ENCODE data around the gene SGK1. TPM values are rescaled to one million over a fixed set of nuclear protein-coding genes. Genes with fewer than 3 reads are reported as not detected.
"Not testable (repeated sequence)": the region's sequence is repeated elsewhere in the genome, so short reads cannot be mapped to it uniquely, and the experiment has no call there.

The SGK1 gene
- total and polyA plus RNA-seq, 2 experiments from 2014 or later, result 145 to 161 TPM

- WGBS (ENCODE audit: low lambda C conversion rate, missing lambda C conversion rate), result 91% methylated on average over 4 of the region's 4 CpGs
- Histone ChIP-seq H2AFZ (no peak overlapping the region), H3K9me2 (replicated peaks; ENCODE audit: insufficient read depth) (no peaks in the 10 kb centered on the region), H3K79me2 (no peaks in the 10 kb centered on the region), H3K27ac (no peak overlapping the region), H3K4me2 (no peak overlapping the region), H4K20me1 (ENCODE audit: insufficient read depth, poor library complexity, severe bottlenecking) (no peaks in the 10 kb centered on the region), H3K9me3 (ENCODE audit: low read depth) (no peaks in the 10 kb centered on the region), H3K27me3 (no peaks in the 10 kb centered on the region), H3K4me3 (no peak overlapping the region), H3K4me1 (ENCODE audit: insufficient read depth) (no peaks in the 10 kb centered on the region), H3K36me3 (replicated peaks; ENCODE audit: insufficient read depth, low read depth) (no peaks in the 10 kb centered on the region)
- TF ChIP-seq EZH2 (IDR thresholded peaks at IDR 0.05; ENCODE audit: borderline replicate concordance) (no peak), CTCF (IDR thresholded peaks at IDR 0.05; ENCODE audit: poor library complexity) (no peak), EZH2phosphoT487 (IDR thresholded peaks at IDR 0.05; ENCODE audit: low read depth, severe bottlenecking, unreplicated experiment) (no peak)
- DNase-seq (ENCODE audit: low spot score), result no peak
Measured at GRCh38 chr6:134207421-134207820, 110.5 kb downstream of the SGK1 start.

DNA sequence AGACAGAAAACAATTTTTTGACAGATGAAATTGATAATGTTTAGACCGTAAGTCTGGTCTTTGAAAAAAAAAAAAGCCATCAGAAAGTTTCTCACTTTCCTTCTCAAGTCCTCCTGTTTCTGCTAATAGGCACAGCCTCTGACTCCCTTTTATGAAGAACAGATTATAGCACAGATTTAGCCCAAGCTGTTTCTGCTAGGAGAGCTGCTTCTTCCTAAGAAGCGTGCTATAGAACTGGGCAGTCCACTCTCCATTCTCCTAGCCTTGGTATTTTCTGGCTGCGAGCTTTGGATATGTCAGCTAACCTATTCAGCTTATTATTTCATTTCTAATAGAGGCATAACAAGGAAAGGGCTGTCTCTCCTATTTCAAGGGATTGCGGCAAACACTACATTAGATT lies 112.5 kb downstream of the SGK1 start:
- WGBS (ENCODE audit: low lambda C conversion rate, missing lambda C conversion rate), result 83% methylated on average over 4 of the region's 4 CpGs
- H2AFZ ChIP-seq, result no peak overlapping the region

DNA sequence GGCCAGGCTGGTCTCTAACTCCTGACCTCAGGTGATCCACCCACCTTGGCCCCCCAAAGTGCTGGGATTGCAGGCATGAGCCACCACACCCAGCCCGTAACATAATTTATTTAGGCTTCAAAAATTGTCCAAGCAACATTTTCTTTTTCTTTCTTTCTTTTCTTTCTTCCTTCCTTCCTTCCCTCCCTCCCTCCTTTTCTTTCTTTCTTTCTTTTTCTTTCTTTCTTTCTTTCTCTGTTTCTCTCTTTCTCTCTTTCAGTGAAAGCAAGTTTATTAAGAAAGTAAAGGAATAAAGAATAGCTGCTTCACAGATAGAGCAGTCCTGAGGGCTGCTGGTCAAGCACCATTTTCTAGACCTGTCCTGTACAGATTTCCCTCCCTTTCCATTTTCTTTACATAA lies 113.2 kb downstream of the SGK1 start:
- H3K9me2 ChIP-seq (replicated peaks; ENCODE audit: insufficient read depth); H3K9me3 ChIP-seq (ENCODE audit: low read depth); H3K27me3 ChIP-seq; H2AFZ ChIP-seq; H3K4me3 ChIP-seq; H4K20me1 ChIP-seq (ENCODE audit: insufficient read depth, poor library complexity, severe bottlenecking); H3K36me3 ChIP-seq (replicated peaks; ENCODE audit: insufficient read depth, low read depth); DNase-seq (ENCODE audit: low spot score); H3K4me1 ChIP-seq (ENCODE audit: insufficient read depth); H3K79me2 ChIP-seq; H3K4me2 ChIP-seq; H3K27ac ChIP-seq: not testable (repeated sequence)
- WGBS (ENCODE audit: low lambda C conversion rate, missing lambda C conversion rate), result 92% methylated on average over 1 of the region's 1 CpG

More for the DNA sequence above, 112.5 kb downstream of the SGK1 start:
- DNase-seq (ENCODE audit: low spot score), result no peak
- no peak for TF ChIP-seq CTCF (IDR thresholded peaks at IDR 0.05; ENCODE audit: poor library complexity)
- TF ChIP-seq EZH2phosphoT487 (IDR thresholded peaks at IDR 0.05; ENCODE audit: low read depth, severe bottlenecking, unreplicated experiment), result no peak
- TF ChIP-seq EZH2 (IDR thresholded peaks at IDR 0.05; ENCODE audit: borderline replicate concordance), result no peak
- Histone ChIP-seq H3K9me3 (ENCODE audit: low read depth) (no peaks in the 10 kb centered on the region), H3K9me2 (replicated peaks; ENCODE audit: insufficient read depth) (no peaks in the 10 kb centered on the region), H3K79me2 (no peaks in the 10 kb centered on the region), H3K4me3 (no peak overlapping the region), H3K36me3 (replicated peaks; ENCODE audit: insufficient read depth, low read depth) (no peaks in the 10 kb centered on the region), H3K4me2 (no peak overlapping the region), H3K4me1 (ENCODE audit: insufficient read depth) (peaks cover 4% of the 10 kb centered on the region), H4K20me1 (ENCODE audit: insufficient read depth, poor library complexity, severe bottlenecking) (no peaks in the 10 kb centered on the region), H3K27me3 (no peaks in the 10 kb centered on the region), H3K27ac (no peak overlapping the region)

DNA sequence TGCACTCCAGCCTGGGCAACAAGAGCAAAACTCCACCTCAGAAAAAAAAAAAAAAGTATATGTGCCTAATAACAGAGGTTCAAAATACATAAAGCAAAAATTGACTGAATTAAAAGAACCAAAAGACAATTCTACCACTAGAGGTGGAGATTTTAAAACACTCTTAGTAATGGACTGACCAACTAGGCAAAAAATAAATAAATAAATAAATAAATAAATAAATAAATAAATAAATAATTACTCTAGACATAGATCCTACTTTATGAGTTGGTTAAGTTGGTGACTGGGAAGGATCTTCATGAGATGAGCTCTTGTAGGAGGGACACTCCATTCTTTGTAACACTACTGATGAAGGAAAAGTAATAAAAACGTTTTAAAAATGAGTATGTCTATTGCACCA lies 113.9 kb downstream of the SGK1 start:
- Histone ChIP-seq H3K9me2 (replicated peaks; ENCODE audit: insufficient read depth) (no peaks in the 10 kb centered on the region), H3K27me3 (no peaks in the 10 kb centered on the region), H3K79me2 (no peaks in the 10 kb centered on the region), H3K36me3 (replicated peaks; ENCODE audit: insufficient read depth, low read depth) (no peaks in the 10 kb centered on the region), H4K20me1 (ENCODE audit: insufficient read depth, poor library complexity, severe bottlenecking) (no peaks in the 10 kb centered on the region), H3K27ac (no peak overlapping the region), H3K9me3 (ENCODE audit: low read depth) (no peaks in the 10 kb centered on the region), H2AFZ (no peak overlapping the region), H3K4me2 (no peak overlapping the region), H3K4me1 (ENCODE audit: insufficient read depth) (peaks cover 11% of the 10 kb centered on the region), H3K4me3 (no peak overlapping the region)
- 79% methylated on average over 1 of the region's 1 CpG for WGBS (ENCODE audit: low lambda C conversion rate, missing lambda C conversion rate)
- DNase-seq (ENCODE audit: low spot score), result no peak
- TF ChIP-seq EZH2 (IDR thresholded peaks at IDR 0.05; ENCODE audit: borderline replicate concordance) (no peak), EZH2phosphoT487 (IDR thresholded peaks at IDR 0.05; ENCODE audit: low read depth, severe bottlenecking, unreplicated experiment) (no peak), CTCF (IDR thresholded peaks at IDR 0.05; ENCODE audit: poor library complexity) (no peak)

Data from hepatocyte (in vitro differentiated cells).